Activated CD8-positive, alpha-beta memory T cell treated with anti-CD3 and anti-CD28 coated beads, Interleukin-2, amount 50 U/mL, for 24 hours (primary cell): ENCODE data around the gene OR52B2.

ENCODE experiments used
- DNase-seq: peaks from one replicate; pipeline ENCODE4 v3.0.0-alpha.2; 2020; ENCODE audit errors: extremely low read depth

The OR52B2 gene

DNA sequence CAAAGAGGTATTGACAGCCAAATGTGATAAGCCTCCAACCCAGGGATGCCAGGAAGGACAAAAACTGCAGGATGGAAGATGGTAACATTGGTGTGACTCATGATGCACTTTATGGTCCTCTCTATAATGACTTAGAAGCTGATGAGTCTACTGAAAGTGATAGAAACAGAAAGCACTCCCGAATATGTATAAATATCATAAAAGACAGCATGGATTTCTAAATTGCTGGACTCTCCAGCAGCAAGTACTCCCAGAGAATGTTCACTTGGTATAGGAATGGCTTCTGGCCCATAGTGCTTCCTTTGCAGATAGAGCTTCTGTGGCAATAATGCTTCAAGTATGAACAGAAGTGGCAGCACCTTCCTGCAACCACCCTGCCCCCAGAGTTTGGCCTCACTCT is at the start of gene OR52B2:
TSS of gene OR52B2 (minus strand) at position 101 of the 400 bp plus-strand sequence. CDS start at position 101, 0 bp downstream.
- no peak for DNase-seq

- no peak for DNase-seq
Observed at GRCh38 chr11:6219359-6219758, 49.2 kb upstream of the OR52B2 start.

- DNase-seq, result no peak
Observed at GRCh38 chr11:6217722-6218121, 47.6 kb upstream of the OR52B2 start.

GRCh38 chr11:6216501-6216900 is 46.4 kb upstream of the OR52B2 start:
- DNase-seq, result no peak

DNA sequence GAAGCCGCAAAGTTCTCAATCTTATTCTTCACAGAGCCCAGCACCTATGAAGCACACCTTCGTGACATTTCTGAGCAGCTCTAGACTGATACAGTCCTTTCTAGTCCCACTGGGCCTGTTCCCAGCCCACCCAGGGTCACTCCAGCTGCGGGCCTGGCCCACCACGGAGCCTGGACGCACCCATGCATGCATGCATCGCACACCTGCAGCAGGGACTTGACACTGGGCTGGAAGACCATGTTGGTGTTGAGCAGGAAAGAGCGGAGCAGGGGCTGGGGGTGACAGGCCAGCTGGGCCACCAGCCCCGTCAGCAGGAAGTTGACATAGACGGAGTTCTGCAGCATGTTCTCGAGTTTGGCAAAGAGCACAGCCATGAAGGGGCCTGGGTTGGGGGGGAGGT is 44.4 kb upstream of the OR52B2 start:
- no peak for DNase-seq

- no peak for DNase-seq
Observed at GRCh38 chr11:6210274-6210955, 40.3 kb upstream of the OR52B2 start.

- no peak for DNase-seq
Observed at GRCh38 chr11:6209801-6210200, 39.7 kb upstream of the OR52B2 start.

- DNase-seq, result no peak
Observed at GRCh38 chr11:6206456-6207180, 36.5 kb upstream of the OR52B2 start.

DNA sequence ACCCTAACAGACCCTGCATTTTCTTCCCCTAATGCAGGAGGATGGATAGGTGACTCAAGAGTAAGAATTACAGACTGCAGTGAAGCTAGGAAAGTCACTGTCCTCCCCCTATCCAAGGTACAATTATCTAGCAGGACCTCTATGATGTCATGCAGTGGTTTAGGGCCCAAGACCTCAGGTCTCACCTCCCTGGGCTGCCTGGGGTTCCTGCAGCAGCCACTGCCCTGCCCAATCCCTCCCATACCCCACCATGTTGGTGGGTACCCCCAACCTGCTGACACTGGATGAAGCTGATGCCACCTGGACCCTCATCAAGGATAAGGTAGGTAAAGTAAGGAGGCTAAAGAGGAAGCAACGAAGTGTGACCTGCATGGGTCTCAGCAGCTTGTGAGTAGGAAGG is 35.2 kb upstream of the OR52B2 start, which contains the start of gene C11orf42:
TSS of gene C11orf42 (plus strand) at position 192 of the 400 bp plus-strand sequence. CDS start at position 251, 59 bp downstream.
- DNase-seq, result no peak

DNA sequence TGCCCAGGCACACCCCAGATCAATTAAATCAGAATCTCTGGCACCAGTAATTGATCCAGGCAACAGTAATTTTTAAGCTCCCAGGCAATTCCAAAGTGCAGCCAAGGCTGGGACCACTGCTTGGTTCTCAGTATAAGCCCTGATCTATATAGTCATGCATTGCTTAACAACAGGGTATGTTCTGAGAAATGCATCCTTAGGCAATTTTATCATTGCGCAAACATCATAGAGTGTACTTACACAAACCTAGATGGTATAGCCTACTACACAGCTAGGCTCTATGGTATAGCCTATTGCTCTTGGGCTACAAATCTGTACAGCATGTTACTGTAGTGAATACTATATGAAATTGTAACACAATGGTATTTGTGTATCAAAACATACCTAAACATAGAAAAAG is 34.6 kb upstream of the OR52B2 start:
- DNase-seq, result no peak

DNA sequence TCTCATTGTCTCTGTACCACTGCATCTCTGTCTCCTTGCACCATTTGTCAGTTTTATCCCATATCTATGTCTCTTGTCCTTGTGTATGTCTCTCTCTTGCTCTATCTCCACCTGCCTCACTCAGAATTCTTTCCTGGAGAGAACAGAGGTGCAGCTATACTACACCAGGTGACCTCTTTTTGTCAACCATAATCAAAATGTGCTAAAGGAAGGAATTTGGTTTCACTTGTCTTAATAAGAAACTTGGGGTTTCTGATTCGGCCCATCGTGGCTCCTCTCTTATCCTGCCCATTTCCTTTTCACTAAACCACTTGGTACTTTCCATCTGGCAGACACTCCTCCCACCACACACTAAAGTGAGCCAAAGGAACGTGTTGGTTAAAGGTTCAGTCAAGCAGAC is 33.2 kb upstream of the OR52B2 start:
- no peak for DNase-seq

DNA sequence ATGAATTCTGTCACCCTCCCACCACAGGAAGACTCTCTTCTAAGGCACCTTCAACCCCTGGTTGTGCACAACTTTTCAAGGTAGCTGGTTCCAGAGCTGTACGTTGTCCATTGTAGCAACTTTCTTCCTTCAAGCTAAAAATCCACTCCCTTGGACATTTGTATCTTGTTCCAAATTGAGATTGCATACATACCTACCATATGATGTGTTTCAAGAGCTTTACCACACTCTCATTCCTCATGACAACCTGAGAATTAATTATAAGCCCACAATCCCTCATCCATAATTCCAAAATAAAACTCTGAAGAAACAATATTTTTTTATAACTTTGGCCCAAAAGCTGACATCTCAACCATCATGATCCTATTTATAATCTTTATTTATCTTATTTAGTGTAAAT is 31.9 kb upstream of the OR52B2 start:
- DNase-seq, result no peak

DNA sequence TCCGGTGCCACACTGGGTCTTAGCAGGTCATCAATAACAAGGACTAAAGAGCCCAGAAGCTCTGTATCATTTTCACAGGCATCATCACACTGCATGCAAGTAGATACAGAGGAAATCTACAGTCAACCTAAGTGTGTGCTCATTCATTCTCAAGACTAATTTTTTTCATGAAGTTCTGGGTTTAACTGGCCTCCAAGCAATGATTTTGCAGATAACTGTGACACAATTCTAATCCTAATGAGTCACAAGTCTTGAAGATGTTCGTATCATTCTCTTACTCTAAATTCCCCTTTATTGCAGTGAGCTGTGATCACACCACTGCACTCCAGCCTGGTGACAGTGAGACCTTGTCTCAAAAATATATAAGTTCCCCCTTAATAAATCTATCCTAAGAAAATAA is 31.4 kb upstream of the OR52B2 start:
- no peak for DNase-seq

GRCh38 chr11:6200975-6201374 is 30.8 kb upstream of the OR52B2 start:
- no peak for DNase-seq

- DNase-seq, result no peak
Observed at GRCh38 chr11:6199174-6199810, 29.2 kb upstream of the OR52B2 start, which contains the start of gene OR52W1. Gene OR52W1 (plus strand): TSS chr11:6199224. CDS start chr11:6199224, 0 bp downstream.

DNA sequence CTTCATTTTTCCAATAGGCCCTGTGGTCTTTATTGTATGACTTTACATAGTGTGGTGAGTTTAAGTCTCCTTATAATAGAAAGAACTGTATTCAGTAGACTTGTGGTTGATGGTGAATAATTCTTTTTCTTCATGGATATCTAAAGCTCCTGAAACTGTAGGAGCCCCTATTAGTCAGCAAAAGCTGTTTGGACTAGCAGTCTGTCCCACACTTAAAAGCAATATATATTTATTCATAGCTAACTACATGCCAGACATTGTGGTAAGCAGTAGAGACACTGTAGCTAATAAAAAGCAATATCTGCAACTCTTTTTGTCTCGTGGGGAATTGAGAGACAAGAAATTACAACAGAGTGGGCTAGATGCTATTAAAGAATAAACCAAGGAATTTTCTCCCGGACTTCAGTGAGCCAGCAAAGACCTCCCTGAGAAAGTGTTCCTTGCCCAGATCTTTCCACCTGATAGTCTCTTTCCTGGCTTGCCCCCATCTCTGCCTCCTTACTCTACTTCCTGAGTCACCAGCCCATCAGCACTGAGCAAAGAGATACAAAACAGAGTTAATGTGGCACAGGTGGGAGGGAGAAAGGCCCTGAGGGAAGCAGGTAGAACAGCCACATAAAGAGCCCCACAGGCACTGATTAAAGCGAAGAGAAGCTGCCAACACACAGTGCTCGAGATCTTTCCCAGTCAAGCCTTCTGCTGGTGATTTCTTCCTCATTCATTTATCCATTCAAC is 27.5 kb upstream of the OR52B2 start:
- DNase-seq, result no peak

GRCh38 chr11:6196396-6196795 is 26.3 kb upstream of the OR52B2 start:
- no peak for DNase-seq

GRCh38 chr11:6194065-6194581 is 24.0 kb upstream of the OR52B2 start:
- DNase-seq, result no peak

DNA sequence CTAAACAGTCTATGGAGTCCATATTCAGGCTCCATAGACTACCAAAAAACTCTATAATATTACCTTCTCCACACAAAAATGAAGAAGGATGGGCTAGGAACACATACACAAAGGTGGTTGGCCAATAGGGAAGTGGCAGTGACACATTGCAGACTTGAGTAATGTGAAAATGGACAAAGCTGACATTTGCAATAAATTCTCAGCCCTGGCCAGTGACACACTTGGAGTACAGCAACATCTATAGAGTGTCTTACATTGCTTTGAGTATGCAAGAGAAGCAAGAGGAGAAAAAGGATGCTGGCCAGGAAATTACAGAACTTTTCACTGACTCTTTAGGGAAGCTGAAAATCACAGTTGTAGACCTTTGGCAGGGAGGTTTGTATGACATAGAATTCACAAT is 21.6 kb upstream of the OR52B2 start:
- no peak for DNase-seq

GRCh38 chr11:6175440-6175839 is 5.3 kb upstream of the OR52B2 start:
- no peak for DNase-seq

DNA sequence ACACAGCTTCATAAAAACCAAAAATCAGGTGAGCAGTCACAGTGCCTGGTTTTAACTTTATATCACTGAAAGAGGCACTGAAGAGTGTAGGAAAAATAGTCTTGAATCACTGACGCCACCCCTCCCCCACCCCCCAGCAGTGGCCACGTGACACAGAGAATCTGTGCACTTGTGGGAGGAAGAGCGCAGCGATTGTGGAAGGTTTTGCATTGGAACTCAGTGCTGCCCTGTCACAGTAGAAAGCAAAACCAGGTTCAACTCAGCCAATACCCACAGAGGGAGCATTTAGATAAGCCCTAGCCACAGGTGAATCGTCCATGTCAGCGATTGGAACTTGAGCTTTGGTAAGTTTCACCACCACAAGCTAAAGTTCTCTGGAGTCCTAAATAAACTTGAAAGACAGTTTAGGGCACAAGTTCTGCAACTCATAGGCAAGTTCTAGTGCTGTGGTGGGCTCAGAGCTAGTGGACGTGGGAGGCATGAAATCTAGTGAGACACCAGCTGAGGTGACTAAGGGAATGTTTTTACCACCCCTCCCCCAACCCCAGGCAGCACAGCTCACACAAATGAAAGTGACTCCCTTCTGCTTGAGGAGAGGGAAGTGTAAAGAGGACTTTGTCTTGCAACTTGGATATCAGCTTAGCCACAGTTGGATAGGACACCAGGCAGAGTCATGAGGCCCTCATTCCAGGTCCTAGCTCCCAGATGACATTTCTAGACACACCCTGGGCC is 13.3 kb downstream of the OR52B2 start:
- no peak for DNase-seq
